Left renal pelvis (tissue), 4 donors: ENCODE data around the gene C1QTNF12. TPM values are rescaled to one million over a fixed set of nuclear protein-coding genes. Genes with fewer than 3 reads are reported as not detected.

Experiments
- DNase-seq, 4 donors: peaks; one replicate each; pipeline ENCODE4 v3.0.0-alpha.2; 2013; ENCODE audit warnings: low read depth in 4 of 4, low spot score in 3 of 4
- polyA plus RNA-seq, 4 donors: library from polyadenylated mRNA; unstranded; fragments of 120-200 nt; gene quantifications; one replicate each; pipeline ENCODE4 v1.2.1, GENCODE V29; 2013; ENCODE audit not compliant: insufficient read length in 4 of 4

C1QTNF12 gene
- polyA plus RNA-seq, 4 donors = 4.1 to 17.4 (median 8.5) TPM

GRCh38 chr1:1242461-1243265 is 3.9 kb downstream of the C1QTNF12 start:
- no peak for DNase-seq

DNA sequence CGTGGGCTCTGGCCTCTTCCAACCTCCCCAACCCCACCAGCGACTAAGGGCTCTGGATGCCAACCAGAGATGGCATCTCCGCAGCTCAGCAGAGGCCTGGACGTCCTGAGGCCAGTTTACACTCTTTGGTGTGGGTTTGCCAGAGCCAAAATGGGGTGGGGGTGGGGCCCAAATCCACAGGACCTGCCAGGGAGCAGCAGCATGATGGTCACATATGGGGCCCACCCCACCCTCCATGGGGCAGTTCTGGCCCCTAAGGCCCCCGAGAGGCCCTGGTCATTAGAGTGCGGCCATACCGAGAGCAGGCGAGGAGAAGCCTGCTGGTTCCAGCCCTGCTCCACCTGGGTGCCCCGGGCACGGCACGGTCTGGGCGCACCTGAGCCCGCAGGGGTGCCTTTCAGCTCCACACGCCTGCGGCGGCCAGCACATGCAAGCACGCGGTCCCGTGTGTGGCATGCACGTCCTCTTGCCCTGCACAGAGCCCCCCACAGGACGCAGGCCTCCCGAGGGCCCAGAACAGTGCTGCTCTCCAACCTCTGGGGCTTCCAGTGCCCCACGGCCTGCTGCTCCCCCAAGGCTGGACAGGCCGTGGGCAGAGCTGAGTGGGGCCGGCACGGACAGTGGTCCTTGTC is 4.8 kb downstream of the C1QTNF12 start:
- no peak for DNase-seq

DNA sequence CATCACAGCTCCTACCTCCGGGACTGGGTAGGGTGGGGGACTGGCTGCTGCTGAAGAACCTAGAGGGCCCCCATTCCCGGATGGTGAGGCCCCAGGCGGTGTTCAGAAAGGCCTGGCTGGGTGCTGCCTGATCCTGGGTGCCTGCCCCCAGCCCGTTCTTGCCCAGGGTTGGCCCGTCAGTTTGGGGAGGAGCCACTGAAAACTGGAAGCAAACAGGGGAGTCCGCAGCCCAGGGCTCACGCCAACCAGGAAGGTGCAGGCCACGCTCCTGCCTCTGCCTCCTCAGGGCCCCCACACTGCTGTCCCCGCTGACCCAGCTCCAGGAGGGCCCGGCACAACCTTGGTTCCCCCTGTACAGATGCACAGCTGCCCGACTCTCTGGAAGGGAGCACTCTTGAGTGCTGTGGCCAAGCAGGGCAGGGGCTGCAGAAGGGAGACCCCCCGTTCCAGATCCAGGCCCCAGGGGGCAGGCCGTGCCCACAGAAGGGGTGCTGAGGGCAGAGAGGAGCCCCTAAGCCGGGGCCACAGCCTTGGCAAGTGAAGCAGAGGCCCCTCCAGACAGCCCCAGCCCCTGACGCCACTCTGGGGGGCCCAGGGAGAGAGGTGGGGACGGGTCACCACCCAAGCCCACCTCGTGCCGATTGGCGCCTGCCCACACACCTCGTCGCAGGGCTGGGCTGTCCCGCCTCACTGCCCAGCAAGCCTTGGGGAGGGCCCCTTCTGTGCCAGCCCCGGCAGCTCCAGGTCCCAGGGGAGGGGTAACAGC is 5.5 kb downstream of the C1QTNF12 start:
- DNase-seq = no peak

GRCh38 chr1:1240348-1240732 is 6.2 kb downstream of the C1QTNF12 start:
- no peak for DNase-seq

DNA sequence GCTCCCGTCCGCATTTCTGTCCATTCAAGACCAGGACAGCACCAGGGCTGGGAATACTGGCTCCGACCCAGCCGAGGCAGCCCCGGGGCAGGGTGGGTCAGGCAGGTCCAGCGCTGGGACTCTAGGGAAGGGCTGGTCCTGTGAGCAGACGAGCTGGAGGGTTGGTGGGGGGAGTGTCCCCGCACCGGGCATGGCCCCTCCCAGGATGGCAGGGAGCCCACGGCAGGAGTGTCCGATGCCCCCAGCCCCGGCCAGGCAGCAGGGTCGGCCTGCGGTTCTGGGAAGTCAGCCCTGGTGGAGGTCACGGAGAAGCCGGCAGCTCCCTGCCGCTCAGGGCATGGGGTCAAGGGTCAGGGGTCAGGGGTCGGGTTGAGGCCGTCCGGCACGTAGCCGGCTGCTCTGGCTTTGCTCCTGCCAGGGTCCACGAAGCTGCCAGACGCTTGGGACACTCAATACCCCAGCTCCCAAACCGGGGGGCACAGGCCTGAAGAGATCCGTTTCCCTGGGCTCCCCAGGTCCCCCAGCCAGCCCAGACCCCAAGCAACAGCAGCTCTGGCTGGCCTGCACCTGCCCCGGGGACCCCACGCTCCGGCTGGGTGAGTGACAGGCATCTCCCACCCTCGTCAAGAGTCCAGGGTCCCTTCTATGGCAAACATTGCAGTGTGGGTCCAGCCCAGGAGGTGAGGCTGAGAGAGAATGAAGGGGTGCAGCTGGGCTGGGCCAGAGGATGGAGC is 6.7 kb downstream of the C1QTNF12 start:
- no peak for DNase-seq

- DNase-seq = no peak
Observed at GRCh38 chr1:1239227-1239613, 7.3 kb downstream of the C1QTNF12 start.

- no peak for DNase-seq
Observed at GRCh38 chr1:1238702-1239178, 7.8 kb downstream of the C1QTNF12 start.

DNA sequence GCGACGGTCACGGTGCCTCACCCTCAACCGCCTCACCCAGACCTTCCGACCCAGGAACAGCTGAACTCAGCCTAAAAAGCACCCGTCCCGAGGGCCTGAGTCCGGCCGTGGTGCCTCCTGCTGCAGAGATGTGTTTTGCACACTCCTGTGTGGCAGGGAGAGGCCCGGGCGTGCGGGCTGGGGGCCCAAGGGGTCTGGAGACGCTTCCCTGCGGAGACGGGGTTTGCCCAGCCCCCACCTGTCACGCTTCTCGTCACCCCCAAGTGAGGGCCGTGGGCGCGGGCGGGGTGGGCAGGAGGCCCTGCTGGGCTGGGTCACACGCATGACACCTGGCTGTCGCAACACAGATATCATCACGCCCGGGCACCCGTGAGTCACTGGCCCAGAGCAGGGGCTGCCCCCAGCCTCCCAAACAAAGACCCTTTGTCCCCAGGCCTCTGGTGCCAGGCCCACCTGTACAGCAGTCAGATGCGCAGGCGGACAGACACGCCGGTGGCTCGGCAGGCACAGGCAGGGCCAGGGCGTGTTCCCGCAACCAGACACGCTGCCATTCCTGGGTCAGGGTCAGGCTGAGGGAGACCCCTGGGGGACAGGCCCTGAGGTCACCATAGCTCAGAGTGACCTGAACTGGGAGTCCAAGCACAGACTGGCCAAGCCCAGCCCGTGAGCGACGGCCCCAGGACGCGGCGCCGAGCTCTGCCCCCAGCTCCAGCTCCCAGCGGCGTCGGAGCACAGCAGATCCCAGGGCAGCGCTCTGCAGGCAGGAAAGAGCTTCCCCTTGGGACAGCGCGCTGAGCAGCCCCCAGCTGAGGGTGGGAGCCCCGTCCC is 8.4 kb downstream of the C1QTNF12 start:
- DNase-seq = no peak

GRCh38 chr1:1236945-1237873 is 9.3 kb downstream of the C1QTNF12 start:
- no peak for DNase-seq

DNA sequence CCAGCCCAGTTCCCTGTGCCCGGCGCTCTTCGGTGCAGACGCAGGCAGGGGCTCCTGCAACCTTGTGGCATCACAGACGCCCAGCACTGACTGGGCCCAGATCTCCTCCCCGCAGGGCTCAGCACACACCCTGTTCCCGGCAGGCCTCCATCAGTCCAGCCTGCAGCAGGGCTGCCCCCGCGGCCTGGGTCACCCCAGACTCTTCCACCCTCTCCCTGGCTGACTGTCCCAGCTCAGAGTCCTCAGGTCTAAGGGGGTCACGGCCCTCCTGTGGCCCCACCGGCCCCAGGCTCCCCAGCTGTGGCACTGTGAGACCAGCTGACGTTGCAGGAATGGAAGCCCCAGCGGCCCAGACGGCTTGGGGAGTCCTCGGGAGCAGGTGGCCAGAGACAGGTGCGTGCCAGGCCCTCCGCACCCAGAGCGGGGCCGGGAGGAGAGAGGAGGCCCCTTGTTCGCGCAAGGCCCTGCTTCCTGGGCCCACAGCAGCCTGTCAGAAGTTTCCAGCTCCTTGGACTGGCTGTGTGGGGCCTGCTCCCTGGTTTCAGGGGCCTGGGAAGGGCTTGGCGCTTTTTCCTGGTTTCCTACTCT is 10.3 kb downstream of the C1QTNF12 start:
- no peak for DNase-seq

DNA sequence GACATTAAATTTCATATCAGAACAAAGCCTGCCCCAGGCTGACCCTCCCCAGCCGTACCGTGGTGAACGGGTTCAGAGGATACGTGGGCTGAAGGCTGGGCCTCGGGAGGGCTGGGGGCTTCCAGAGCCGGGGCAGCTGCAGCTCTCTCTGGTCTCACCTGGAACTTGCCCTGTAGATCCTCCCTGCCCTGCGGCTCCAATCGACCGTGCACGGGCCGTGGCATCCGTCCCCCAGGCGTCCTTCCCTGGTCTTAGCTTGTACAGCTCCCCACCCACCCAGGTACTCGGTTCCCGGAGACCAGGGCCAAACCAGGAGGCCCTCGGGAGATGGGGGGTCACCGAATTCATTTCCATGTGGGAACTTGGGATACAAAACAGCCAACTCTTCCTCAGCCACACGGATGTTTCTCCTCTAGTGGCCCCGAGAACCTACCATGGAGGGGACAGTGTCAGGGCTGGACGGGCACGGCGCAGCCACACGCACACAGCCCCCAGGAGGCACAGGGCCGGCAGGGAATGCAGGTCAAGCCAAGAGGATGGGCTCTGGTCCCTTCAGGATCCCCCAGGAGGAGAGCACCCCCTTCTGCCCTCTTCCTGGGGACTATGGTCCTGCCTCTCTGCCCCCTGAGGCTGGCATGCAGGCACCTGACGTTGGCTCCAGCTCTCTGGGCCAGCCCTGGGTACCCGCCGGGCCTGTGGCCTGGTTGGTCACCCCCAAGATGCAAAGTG is 11.3 kb downstream of the C1QTNF12 start:
- DNase-seq = no peak

DNA sequence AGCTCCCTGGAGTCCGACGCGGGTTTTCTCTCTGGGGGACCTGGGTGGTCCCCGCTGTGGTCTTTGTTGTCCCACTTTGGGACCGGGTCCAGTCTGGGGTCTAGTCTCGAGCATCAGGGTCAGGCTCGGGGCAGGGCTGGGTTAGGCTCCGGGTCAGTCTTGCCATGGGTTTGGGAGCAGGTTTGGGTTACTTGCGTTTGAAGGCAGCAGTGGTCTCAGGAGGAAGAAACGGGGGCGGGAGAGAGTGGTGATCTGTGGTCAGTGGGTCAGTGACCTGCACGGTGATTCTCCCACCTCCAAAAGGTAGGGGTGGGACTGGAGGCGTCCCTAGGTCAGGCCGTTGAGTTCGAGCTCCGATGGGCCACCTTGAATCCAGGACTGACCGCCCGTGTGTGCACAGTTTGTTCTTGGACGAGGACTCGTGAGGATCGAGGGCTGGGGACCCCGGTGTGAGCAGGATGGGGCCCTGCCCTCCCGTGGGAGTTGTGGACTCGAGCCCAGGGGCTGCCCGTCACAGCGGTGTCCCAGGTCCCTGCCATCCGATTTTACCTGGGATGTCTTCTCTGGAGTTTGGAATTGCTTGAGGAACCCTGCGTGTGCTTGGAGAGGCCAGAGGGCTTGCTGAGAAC is 12.2 kb downstream of the C1QTNF12 start:
- no peak for DNase-seq

GRCh38 chr1:1233567-1233892 is 13.0 kb downstream of the C1QTNF12 start:
- no peak for DNase-seq

DNA sequence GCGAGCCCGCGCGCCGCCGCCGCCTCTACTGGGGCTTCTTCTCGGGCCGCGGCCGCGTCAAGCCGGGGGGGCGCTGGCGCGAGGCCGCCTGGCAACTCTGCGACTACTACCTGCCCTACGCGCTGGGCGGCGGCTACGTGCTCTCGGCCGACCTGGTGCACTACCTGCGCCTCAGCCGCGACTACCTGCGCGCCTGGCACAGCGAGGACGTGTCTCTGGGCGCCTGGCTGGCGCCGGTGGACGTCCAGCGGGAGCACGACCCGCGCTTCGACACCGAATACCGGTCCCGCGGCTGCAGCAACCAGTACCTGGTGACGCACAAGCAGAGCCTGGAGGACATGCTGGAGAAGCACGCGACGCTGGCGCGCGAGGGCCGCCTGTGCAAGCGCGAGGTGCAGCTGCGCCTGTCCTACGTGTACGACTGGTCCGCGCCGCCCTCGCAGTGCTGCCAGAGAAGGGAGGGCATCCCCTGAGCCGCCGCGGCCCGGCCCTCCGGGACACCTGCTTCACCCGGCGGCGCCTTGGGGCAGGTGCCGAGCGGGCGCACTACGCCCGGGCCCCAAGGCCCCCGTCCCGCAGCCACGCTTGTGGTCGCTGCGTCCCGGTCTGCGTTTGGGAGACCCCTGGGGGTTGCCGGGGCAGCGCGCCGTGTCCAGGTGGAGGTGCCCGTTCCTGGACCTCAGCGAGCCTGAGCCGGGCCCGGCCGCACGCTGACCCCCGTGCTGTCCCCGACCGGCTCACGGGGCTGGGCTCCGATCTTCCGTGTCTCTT is 13.5 kb downstream of the C1QTNF12 start:
- DNase-seq = no peak

GRCh38 chr1:1232208-1232795 is 14.2 kb downstream of the C1QTNF12 start, which contains the start of gene B3GALT6:
TSS of gene B3GALT6 (plus strand) at chr1:1232237. CDS start at chr1:1232279, 42 bp downstream.
- DNase-seq = no peak
